Activated effector memory CD4-positive, alpha-beta T cell treated with Interleukin-2 at 50 U/mL for 16 hours (primary cell): Measurements from ENCODE around the gene VARS2.
"Not testable (repeated sequence)": the region's sequence is repeated elsewhere in the genome, so short reads cannot be mapped to it uniquely, and the experiment has no call there.

ENCODE experiments used
- DNase-seq: peaks from one replicate; pipeline ENCODE4 v3.0.0-alpha.2; 2020

The VARS2 gene

DNA sequence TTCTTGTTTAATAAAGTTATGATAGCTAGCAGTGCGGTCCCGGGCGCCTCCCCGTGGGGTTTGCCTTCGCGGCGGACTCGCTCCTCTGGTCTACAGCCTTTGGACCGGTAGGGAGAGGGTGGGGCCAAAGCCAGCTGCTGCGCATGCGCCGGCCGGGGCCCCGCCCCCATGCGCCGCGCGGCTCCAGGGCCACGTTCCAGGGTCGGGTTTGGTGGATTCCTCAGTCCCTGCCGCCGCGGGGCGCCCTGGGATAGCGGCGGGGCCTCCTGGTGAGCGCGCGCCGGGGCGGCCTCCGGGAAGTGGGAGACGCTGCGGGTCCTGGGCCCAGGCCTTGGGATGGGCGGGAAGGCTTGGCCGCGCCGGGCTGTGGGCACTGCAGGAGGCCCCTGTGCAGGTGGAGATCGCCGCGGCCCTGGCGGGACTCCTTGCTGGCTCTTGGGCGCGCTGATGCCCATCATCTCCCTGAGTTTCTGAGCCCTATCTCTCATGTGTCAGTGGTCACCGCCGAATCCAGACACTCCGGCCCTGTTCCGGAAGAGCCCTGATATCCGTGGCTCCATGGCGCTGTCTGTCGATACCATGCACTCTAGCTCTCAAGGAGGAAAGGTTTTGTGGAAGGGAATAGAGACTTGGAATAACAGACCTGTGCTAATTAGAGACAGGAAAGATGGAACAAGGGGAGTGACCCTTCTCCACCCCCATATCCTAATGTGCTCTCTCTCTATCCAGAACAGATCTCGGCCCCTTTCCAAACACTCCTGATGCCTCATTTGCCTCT, at the start of gene VARS2:
Gene VARS2, plus strand, starts transcription at position 163 of the 778 bp plus-strand sequence. Its CDS starts 599 bp downstream, at position 762.
- DNase-seq = peak; percentile 80

DNA sequence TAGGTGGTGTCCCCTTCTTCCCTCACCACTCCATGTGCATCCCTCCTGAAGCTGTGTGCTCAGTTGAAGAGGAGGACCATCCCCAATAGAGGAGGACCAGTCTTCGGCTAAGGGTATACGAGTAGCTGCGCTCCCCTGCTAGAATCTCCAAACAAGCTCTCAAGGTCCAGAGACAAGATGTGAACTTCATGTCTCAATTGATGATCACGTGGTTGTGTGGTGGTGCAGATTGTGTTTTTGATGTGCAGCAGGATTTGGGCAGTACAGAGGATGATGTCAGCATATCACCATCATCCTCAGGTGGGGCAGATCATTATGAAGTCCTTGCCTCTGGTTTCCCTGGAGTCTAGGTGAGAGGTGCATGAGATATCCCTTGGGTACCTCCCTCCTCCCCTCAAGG, 49.7 kb upstream of the VARS2 start:
- no peak for DNase-seq

DNA sequence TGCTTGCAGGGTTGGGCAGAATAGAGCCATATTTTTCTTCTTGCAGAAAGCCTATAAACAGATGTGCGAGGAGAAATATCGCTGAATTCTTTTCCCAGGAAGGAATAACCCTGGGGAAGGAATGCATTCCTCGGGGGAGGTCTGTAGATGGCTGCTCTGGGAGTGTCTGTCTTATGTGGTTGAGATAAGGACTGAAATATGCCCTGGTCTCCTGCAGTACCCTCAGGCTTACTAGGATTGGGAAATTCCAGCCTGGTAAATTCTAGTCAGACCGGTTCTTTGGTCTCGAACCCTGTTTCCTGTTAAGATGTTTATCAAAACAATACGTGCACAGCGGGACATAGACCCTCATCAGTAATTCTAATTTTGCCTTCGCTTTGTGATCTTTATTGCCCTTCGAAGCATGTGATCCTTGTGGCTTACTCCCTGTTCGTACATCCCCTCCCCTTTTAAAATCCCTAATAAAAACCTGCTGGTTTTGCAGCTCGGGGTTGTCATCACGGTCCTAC, 44.7 kb upstream of the VARS2 start:
- not testable (repeated sequence) for DNase-seq

DNA sequence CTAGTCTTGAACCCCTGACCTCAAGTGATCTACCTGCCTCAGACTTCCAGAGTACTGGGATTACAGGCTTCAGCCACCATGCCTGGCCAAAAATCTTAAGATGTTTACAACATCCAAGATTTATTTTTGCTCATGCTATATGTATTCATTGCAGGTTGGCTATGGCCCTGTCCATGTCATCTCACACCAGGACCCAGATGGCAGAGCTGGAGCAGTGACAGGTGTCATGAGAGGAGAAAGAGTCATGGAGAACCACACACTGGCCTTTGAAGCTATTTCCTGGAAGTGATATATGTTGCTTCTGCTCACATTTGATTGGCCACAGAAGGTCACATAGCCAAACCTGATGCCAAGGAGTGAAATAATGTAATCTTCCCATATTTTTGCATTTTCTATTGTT, 43.5 kb upstream of the VARS2 start:
- DNase-seq = no peak

DNA sequence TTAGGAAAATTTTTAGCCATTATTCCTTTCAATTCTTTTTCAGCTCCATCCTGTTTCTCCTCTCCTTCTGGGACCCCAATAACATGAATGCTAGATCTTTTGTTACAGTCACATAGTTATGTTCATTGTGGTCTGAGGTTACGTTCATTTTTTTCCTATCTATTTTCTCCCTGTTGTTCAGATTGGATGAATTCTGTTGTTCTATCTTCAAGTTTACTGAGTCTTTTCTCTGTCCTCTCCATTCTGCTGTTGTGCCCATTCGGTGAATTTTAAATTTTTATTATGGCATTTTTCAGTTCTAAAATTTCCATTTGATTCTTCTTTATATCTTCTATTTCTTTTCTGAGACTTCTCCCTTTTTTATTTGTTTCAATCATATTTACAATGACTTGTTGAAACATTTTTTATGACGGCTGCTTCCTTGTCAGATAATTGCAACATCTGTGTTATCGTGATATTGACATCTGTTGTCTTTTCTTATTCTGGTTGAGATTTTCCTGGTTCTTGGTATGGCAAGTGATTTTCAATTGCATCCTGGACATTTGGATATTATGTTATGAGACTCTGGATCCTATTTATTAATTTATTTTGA, 42.4 kb upstream of the VARS2 start:
- DNase-seq = no peak

DNA sequence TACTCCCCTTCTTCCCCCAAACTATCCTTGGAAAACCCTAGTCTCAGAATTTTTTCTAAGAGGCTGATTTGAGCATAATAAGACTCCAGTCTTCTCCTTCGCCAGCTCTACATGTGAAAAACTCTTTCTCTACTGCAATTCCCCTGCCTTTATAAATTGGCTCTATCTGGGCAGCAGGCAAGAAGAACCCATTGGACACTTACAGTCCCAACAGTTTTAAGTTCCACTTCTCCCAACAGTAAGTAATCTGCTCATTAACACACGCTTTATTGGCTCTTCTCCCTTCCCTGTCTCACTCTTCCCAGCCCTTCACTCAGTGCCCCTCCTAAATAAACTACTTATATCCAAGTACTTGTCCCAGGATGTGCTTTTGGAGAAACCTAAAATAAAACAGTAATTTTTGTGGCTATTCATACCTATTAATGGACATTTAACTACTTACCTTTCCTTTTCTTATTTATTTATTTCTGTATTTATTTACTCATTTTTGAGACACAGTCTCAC, 40.8 kb upstream of the VARS2 start:
- DNase-seq = no peak

DNA sequence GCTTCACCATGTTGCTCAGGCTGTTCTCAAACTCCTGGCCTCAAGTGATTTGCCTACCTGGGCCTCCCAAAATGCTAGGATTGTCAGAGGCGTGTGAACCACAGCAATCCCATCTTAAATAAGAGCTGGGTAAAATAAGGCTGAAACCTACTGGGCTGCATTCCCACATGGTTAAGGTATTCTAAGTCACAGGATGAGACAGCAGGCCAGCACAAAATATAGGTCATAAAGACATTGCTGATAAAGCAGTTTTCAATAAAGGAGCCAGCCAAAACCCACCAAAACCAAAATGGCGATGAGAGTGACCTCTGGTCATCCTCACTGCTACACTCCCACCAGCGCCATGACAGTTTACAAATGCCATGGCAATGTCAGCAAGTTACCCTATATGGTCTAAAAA, 40.2 kb upstream of the VARS2 start:
- DNase-seq = not testable (repeated sequence)

DNA sequence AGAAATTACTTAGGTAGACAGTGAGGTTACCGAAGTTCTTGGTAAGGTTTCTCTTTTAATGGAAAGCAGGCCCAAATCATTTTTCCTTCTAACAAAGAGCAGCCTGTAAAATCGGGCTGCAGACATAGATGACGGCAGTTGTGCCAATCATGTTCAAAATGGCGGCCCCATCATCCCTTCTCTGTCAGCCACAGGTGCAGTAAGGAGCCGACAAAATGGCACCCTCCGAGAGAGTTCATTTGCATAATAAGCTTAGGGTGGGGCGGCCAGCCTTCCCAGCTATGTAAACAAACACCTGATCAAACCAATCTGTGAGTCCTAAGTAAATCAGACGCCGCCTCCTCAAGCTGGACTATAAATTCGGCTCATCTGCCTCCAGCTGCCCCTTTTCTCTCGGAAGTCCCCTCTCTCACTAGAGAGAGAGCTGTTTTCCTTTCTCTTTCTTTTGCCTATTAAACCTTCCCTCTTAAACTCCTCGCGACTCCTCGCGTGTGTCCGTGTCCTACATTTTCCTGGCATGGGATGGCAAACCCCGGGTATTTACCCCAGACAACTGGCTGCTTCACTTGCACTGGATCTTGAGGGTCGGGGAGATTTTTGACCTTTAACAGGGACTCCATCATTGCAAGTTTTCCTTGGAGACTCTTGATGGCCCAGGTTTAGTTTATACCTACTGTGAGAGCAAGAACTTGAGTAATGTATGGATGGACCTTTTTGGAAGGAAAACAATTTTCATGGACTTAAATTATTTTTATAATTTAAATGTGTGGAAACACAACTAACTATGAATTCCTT, 38.6 kb upstream of the VARS2 start:
- no peak for DNase-seq

DNA sequence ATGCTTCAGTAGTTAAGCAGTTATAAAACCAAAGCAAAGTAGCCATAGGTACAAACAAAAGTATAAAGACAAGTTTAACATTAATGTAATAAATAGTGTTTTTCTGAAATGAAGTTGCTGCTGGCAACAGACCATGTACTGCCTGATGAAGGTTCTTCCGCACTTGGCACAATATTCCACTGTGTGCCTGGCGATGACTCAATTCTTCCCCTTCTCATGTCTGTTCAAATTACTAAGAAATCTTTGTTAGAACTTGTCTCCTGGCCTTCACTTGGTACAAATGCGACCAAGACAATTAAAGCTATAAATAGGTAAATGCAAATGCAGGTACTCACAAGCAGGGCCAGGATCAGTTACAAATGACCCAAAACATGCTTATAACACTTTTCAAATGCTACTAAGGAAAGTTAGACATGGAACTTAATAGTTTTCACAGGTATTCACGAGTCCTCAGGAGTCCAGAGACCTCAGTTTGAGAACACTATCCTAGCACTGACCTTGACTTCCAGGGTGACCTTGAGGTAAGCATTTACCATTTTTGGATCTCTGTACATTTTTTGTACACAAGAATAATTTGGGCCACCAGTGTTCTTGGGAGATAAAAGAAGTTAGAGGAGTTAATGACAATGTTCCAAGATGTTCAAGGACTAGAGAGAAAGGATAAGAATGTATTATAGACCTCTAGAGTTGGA, 37.9 kb upstream of the VARS2 start:
- DNase-seq = no peak

DNA sequence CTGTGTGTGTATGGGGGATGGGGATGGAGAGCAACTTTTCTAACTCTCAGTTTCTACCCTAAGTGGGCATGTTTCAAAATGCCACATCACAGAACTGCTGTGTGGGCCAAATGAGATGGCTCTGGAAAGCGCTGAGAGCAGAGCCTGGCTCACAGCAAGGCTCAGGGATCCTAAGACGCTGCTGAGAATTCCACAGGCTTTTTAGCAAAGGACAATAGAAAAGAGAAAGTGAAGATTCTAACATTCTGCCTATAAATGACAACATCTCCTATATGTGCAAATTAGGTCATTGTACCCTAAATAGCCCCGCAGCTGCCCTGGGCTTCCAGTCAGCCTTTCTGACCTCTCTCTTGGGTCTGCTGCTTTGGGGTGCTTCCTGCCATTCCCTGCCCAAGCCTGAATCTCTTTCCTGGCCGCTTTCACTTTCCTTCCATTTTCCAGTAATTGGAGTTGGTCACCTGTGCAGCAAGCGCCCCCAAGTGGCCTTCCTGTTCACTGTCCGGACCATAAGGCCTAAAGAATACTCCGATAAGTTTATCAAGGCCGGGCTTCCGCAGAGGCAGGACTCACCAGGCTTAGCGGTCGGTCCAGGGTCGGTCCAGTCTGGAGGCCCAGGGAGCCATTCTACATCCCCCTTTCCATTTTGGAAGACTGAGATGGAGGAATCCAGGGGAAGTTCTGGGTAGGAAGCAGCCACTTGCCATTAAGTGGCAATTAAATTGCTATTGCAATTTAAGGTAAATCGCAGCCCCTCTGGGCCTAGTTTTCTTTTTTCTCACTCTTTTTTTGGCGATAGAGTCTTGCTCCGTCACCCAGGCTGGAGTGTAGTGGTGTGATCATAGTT, 36.4 kb upstream of the VARS2 start:
- DNase-seq = peak; percentile 64

DNA sequence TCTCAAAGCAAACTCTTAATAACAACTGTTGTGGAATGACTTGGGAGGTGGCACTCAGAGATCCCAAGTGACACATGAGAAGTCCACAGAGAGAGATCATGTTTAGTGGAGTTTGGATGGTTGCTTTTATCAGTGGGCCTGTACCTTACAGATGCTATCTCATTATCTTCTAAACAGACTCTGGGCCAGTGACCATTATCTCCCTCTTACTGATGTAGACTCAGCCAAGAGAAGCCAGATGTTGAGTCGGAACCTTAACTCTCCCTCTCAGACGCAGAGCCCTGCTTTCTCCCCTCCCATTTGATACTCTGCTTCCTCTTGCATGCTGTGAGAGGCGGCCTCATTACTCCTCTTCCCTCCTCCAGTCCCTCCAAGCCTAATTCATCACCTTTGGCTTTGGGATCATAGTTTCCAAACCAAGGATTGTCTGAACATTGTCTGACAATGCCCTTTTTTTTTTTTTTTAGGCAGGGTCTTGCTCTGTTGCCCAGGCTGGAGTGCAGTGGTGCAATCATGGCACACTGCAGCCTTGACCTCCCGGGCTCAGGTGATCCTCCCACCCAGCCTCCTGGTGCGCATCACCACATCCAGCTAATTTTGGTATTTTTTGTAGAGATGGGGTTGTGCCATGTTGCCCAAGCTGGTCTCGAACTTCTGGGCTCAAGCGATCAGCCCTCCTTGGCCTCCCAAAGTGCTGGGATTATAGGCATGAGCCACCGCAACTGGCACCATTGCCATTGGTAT, 34.2 kb upstream of the VARS2 start:
- no peak for DNase-seq

DNA sequence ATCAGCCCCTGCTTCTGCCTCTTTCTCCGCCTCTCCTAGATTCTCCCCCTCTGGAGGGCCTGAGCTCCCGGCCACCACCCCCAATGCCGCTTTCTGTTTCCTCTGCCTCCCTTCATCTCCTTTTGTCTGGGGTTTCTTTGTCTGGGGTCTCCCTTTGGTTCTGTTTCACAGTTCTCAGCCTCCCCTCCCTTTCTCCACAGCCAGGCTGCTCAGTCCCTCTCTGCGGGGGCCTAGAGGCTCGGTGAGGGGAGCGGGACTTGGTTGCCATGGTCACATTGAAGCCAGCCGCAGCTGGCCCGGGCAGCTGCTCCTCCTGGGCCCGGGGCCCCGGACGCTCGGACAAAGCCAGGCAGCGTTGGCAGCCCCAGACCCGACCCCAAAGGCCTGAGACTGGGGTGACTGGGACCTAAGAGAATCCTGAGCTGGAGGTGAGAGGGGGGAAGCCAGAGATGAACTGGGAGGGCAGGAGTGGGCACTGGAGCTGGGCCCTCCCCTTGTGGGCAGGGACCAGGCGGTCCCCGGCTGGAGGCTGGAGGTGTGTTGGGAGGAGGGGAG, 33.3 kb upstream of the VARS2 start:
- DNase-seq = no peak

DNA sequence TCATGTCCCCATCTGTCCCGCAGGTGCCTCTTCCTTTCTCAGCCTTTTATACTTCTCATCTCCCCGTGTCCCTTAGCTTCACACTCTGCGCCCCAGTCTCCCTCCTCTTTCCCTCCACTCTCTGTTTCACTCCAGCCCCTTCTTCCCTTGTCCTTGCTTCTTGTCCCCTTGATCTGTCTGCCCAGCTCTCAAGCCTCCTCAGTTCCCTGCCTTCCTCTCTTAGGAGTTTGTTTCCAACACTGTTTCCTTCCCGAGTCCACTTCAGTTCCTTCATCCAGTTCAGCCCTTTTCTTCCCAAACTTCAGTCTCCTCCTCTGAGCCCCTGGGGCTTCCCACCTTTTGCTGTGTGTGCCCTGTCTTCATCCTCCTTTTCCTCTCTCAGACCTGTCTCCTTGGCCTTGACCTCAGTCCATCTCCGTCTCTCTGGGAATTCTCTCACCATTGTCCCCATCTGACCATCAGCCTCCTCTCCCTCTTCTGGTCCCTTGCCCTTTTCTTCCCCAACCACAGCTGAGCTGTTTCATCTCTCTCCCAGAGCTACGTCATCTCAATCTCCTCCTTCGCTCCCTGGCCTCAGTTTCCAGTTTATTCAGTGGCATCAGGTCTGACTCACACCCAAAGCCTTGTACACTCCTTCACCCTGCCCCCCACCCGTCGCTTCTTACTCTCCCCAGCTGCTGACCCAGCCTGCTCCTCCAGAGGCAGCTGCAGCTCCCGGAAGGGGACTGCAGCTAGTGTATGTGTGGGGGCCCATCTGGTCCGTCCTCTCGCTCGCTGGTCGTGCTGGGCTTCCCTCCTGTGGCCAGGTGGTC, 32.4 kb upstream of the VARS2 start:
- DNase-seq = no peak

DNA sequence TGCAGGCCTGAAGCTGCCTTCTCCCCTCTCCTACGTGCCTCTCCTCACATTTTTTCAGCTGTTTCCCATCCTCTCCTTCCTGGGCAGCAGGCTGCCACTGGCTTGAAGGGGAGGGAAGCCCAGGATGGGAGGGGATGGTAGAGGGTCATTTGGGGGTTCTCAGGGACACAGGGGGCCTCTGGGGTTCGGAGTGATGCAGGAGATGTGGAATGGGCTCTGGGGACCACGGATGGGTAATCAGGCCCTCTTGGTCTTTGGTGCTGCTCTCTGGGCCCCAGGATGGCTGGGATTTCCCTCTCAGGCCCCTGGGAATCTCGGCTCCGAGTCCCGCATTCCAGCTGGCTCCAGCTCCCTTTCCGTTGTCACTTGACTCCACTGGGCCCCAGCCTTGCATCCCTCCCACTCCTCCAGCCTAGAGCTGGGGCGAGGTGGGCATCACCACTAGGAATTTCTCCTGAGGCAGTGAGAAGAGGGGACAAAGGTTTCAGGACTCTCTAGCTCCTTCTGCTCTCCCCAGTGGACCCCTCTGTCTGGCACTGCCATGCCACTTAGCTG, 31.8 kb upstream of the VARS2 start:
- no peak for DNase-seq

DNA sequence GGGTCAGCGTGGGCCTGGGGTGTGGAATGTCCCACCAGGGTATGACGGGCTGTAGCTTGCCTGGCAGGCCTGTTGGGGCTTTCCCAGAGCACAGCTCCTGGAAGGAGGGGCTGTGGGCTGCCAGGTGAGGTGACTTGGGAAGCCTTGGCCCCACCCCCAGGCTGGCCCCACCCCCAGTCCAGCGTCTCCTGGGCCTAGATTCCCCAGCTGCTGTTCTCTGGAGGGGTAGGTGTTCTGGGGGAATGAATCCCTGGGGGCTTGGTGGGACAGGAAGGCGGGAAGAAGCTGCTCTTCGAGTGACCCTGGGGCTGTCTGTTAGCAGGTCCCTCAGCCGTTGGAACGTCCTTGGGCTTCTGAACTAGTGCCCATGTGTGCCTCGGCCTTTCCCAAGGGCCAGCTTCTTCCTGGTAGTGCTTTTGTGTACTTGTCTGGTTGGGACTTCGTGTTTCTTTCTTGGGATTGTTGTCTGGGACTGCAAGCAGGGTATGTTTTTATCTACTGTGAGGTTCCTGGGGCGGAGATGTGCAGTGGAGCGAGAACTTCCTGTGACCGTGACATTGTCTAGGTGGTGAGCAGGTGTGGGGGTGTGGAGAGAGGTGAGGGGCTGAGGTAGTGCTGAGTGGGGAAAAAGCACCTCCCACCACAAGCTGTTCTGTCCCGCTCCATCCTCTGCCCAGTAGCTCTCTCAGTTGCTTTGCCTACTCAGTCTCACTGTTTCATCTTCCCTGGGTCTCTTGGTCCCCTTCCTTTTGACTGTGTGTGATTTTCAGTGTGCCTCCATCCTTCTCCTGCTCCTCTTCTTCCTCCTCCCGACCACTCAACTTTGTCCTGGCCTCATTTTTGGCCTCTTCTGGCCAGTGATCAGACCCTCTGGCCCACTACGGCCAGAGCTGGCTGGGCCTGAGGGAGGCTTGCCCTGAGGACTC, 31.0 kb upstream of the VARS2 start:
- DNase-seq = no peak

DNA sequence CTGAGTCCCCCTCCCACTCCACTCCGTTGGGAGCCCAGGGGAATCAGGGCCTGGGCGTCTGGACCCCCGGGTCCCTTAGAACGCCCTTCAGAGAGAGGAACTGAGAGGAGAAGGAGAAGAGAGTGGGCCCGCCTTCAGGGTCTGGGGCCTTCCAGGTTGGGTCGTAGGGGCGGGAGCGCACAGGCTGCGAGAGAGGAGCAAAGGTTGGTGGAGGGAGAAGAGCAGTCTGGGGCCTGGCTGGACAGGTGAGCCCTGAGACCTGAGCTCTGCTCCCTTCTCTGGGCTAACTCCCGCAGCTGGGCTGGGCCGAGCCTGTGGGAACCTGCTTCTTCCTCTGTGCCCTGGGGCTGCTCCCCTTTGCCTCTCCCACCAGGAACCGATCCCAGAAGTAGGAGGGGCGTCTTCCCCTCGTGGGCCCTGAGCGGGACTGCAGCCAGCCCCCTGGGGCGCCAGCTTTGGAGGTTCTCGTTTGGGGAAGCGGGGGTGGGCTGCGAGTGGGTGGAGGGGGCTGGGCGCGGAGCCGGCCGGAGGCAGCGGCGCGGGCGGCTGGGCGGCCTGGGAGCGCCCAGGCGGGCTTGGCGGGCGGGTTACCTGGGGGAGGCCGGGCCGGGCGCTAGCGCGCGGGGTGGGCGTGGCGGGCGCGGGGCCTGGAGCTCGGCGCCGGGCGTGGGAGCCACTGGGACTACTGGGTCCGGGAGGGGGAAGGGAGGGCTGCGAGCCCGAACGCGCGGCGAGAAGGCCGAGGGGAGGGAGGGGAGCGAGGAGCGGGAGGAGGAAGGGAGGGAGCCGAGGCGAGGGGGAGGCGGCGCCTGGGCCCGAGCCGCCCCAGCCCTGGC, 30.1 kb upstream of the VARS2 start, which contains the start of gene DDR1:
Gene DDR1, plus strand, starts transcription at position 835 of the 836 bp plus-strand sequence. CDS start 4,211 bp downstream, outside the sequence.
- DNase-seq = peak; percentile 38
